Uterus (tissue), 4 donors: ENCODE results near the gene TIPARP. TPM values are rescaled to one million over a fixed set of nuclear protein-coding genes. Genes with fewer than 3 reads are reported as not detected.

Experiments used
- DNase-seq, 2 donors: peaks; one replicate each; pipeline ENCODE4 v3.0.0-alpha.2; 2019 to 2020
- H3K27ac ChIP-seq, 2 donors: fragments of 200-600 bp; sonication (generic); 1 replicate in 1 of 2; 2 replicates in 1 of 2; pipeline ENCODE4 v1.5.1; 2016 to 2018
- H3K27me3 ChIP-seq, 2 donors: fragments of 200-600 bp; sonication (generic); one replicate each; pipeline ENCODE4 v1.5.1; 2018 to 2019; ENCODE audit warnings: control low read depth in 1 of 2
- H3K36me3 ChIP-seq, 2 donors: fragments of 200-600 bp; sonication (generic); one replicate each; pipeline ENCODE4 v1.5.1; 2019; ENCODE audit warnings: control low read depth in 1 of 2
- H3K4me1 ChIP-seq, 2 donors: fragments of 200-600 bp; sonication (generic); one replicate each; pipeline ENCODE4 v1.5.1; 2018 to 2019; ENCODE audit warnings: control low read depth in 1 of 2
- H3K4me3 ChIP-seq, 2 donors: fragments of 200-600 bp; sonication (generic); 1 replicate in 1 of 2; 2 replicates in 1 of 2; pipeline ENCODE4 v1.5.1; 2018 to 2019; ENCODE audit warnings: mild to moderate bottlenecking in 1 of 2
- H3K9me3 ChIP-seq, 2 donors: fragments of 200-600 bp; sonication (generic); one replicate each; pipeline ENCODE4 v1.5.1; 2019; ENCODE audit warnings: control low read depth in 1 of 2
- POLR2A ChIP-seq, 2 donors: fragments of 450-650 bp; IDR thresholded peaks; one replicate each; pipeline ENCODE4 v1.6.1; 2016; ENCODE audit warnings: antibody characterized with exemption in 2 of 2, mild to moderate bottlenecking in 1 of 2, moderate library complexity in 1 of 2
- intact Hi-C: fragments of 100-400 bp; cut with DNase I; formaldehyde crosslinking; loops from one replicate; pipeline ENCODE4 v1.15.1; 2023; ENCODE audit warnings: low total_unique reads
- total RNA-seq, 4 donors: library from RNA; depleted of rRNA in 3 of 4; stranded (reverse); fragments of >200 nt in 3 of 4; gene quantifications; one replicate each; pipeline versions ENCODE4 v1.1.0 to v1.2.4, GENCODE V29; 2014 to 2023
- TF ChIP-seq, protein P1 (sequence below), 4 experiments: fragments of 200-600 bp in 2 of 4; fragments of 450-650 bp in 2 of 4; sonication (generic) in 2 of 4; IDR thresholded peaks; one replicate each; pipeline ENCODE4 v1.5.1; 2016 to 2019; ENCODE audit warnings: antibody characterized with exemption in 4 of 4, mild to moderate bottlenecking in 2 of 4, moderate library complexity in 1 of 4
- donor health status: DM: yes; HTN: yes; CAD: no.

Gene TIPARP, protein sequence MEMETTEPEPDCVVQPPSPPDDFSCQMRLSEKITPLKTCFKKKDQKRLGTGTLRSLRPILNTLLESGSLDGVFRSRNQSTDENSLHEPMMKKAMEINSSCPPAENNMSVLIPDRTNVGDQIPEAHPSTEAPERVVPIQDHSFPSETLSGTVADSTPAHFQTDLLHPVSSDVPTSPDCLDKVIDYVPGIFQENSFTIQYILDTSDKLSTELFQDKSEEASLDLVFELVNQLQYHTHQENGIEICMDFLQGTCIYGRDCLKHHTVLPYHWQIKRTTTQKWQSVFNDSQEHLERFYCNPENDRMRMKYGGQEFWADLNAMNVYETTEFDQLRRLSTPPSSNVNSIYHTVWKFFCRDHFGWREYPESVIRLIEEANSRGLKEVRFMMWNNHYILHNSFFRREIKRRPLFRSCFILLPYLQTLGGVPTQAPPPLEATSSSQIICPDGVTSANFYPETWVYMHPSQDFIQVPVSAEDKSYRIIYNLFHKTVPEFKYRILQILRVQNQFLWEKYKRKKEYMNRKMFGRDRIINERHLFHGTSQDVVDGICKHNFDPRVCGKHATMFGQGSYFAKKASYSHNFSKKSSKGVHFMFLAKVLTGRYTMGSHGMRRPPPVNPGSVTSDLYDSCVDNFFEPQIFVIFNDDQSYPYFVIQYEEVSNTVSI
- total RNA-seq, result 10 to 100 TPM; 17.9 to 58.5 (median 52.5) TPM

DNA sequence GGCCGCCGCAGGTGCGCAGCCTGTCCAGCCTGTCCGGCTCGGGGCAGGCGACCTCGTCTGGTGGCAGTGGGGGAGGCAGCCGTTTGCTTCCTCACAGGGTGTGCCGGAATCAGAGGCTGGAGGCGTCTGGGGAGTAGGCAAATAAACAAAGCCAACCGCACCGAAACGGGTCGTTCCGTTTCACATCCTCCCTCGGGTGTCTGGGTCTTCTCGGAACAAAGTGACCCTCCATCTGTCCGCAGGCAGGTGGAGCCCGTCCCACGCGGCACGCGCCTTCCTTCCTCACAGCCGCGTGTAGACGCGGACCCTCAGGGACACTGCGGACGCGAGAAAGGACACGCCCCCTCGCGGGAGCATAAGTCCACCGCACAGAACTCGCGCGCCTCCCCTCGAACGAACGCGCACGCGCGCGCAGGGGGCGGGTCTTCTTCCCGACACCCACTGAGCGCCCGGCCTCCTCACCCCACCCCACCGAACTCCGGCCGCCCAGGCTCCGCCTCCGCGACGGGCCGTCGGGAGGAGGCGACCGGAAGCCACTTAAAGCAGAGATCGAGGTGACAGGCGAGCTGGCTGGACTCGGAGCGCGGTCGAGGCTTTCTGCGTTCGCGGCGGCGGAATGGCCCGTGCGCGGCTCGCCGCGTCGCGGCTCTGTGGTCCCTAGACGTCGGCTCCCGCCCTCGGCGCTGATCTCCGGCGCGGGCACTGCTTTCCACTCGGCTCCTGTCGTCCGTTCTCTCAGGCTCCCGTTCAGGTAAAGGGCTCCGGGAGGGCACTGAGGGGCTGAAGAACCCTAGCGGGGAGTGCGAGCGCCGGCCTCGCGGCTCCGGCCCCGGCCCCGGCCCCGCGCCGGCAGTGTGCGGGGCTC lies at the start of gene TIPARP:
TIPARP (plus strand) TSS at position 545 of the 865 bp plus-strand sequence. CDS start 3,108 bp downstream, outside the sequence.
- intact Hi-C loops, result loop anchor here (10.0 kb wide), 3 partner anchors 141 to 461 kb away; no protein-coding TSS in a partner anchor
- no peaks in the 10 kb centered on the region for H3K27me3 ChIP-seq
- H3K36me3 ChIP-seq, result no peaks in the 10 kb centered on the region
- no peaks in the 10 kb centered on the region for H3K9me3 ChIP-seq
- peak within 1 kb of the TSS; percentile 87 to 93 for H3K4me3 ChIP-seq
- H3K27ac ChIP-seq, result peak within 1 kb of the TSS; percentile 95 to 98
- TF ChIP-seq POLR2A (IDR thresholded peaks at IDR 0.05), result peak; percentile 99
- TF ChIP-seq, protein P1, sequence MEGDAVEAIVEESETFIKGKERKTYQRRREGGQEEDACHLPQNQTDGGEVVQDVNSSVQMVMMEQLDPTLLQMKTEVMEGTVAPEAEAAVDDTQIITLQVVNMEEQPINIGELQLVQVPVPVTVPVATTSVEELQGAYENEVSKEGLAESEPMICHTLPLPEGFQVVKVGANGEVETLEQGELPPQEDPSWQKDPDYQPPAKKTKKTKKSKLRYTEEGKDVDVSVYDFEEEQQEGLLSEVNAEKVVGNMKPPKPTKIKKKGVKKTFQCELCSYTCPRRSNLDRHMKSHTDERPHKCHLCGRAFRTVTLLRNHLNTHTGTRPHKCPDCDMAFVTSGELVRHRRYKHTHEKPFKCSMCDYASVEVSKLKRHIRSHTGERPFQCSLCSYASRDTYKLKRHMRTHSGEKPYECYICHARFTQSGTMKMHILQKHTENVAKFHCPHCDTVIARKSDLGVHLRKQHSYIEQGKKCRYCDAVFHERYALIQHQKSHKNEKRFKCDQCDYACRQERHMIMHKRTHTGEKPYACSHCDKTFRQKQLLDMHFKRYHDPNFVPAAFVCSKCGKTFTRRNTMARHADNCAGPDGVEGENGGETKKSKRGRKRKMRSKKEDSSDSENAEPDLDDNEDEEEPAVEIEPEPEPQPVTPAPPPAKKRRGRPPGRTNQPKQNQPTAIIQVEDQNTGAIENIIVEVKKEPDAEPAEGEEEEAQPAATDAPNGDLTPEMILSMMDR (IDR thresholded peaks at IDR 0.05), result peak; percentile 76 to 92 (median 88)
- peak; percentile 99 to 100 for DNase-seq
- peaks cover 0 to 4% of the 10 kb centered on the region in 2 donors for H3K4me1 ChIP-seq

DNA sequence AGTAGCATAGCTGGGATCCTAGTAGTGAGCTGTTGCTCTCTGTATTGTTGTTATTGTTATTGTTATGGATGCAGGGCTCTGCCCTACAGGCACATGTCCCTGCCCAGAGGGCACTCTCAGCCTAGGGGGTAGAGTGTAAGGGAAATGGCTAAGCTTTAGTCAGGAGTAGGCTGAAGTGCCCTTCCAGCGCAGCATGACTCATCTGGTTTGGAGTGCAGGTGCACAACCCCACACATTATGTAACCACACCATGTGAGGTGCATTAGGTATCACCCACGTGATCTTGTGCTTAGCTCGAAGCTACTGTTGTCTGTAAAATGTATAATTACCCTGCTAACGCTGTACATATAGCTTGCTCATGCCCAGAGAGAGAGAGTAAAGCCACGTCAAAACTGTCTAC lies 48.3 kb upstream of the TIPARP start:
- Histone ChIP-seq H3K27me3 (no peaks in the 10 kb centered on the region), H3K27ac (no peak overlapping the region), H3K4me3 (no peak overlapping the region), H3K36me3 (no peaks in the 10 kb centered on the region), H3K9me3 (no peaks in the 10 kb centered on the region), H3K4me1 (no peaks in the 10 kb centered on the region)
- TF ChIP-seq, protein P1 (IDR thresholded peaks at IDR 0.05), result no peak
- no peak for TF ChIP-seq POLR2A (IDR thresholded peaks at IDR 0.05)
- no peak for DNase-seq
- intact Hi-C loops, result no loop called here

DNA sequence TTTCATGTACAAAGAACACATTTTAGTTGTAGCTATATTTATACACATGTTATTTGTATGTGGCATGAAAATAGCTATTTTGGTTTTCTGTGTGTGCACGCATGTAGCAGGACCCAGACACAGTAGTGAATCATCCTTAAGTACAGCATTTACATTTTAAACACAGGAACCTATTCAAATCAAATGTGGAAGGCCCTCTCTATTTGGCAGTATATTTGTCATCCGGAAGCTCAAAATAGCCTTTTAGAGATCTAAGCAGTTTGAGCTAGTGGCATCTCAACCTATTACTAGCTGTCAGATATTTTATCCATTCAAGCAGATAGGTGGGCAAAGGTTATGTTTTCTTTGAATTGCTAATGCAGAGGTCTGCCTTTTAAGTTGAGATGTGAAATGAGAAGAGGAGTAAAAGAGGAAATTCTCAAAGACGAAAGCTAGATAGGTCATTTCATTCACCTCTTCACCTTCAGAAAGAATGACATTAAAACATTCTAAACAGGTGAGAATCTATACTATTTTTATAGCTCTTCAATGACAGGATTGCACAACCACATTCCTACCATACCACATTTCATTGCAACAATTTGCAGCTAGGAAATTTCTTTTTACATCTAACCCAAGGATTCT lies 46.3 kb upstream of the TIPARP start:
- no peak overlapping the region for H3K27ac ChIP-seq
- no peaks in the 10 kb centered on the region for H3K27me3 ChIP-seq
- no peaks in the 10 kb centered on the region for H3K4me1 ChIP-seq
- intact Hi-C loops, result no loop called here
- H3K4me3 ChIP-seq, result no peak overlapping the region
- H3K9me3 ChIP-seq, result no peaks in the 10 kb centered on the region
- no peak for DNase-seq
- no peak for TF ChIP-seq POLR2A (IDR thresholded peaks at IDR 0.05)
- TF ChIP-seq, protein P1 (IDR thresholded peaks at IDR 0.05), result no peak
- H3K36me3 ChIP-seq, result no peaks in the 10 kb centered on the region

DNA sequence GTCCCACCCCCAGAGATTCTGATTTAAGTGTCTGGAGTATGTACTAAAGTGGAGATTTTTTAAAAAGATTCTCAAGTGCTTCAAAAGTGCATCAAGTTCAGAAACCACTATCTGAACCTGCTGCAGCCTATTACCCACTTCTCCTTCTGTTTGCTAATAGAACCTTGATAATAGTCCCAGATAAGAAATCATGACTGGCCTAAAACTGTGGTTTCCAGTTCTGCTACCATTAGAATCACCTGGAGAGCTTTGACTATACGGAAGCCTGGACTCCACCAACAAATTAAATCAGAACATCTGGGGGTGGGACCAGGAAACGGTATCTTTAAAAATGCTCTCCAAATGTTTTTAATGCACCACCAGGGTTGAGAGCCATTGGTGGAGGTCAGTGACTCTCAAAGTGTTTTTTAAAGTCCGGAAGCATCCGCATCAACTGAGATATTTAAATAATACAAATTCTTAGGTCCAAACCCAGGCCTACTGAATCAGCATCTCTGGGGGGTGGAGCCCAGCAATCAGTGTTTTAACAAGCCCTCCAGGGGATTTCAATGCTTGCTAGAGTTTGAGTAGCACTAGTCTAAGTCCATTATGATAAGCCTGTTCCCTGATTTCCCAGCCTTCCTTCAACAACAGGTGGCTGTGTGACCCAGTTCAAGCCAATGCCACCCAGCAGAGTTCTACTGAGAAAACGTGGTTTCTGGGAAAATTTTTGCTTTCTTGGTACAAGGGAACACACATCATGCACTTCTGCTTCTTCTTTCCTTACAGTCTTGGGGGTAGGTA lies 45.4 kb upstream of the TIPARP start:
- intact Hi-C loops, result no loop called here
- no peak for TF ChIP-seq POLR2A (IDR thresholded peaks at IDR 0.05)
- TF ChIP-seq, protein P1 (IDR thresholded peaks at IDR 0.05), result no peak

More for the DNA sequence above, 45.4 kb upstream of the TIPARP start:
- H3K4me1 ChIP-seq, result no peaks in the 10 kb centered on the region
- H3K27ac ChIP-seq, result no peak overlapping the region
- no peaks in the 10 kb centered on the region for H3K27me3 ChIP-seq
- H3K4me3 ChIP-seq, result no peak overlapping the region
- no peaks in the 10 kb centered on the region for H3K9me3 ChIP-seq
- no peak for DNase-seq
- H3K36me3 ChIP-seq, result no peaks in the 10 kb centered on the region
